Measurements from ENCODE around the gene ALKAL2.
"Not testable (repeated sequence)": the region's sequence is repeated elsewhere in the genome, so short reads cannot be mapped to it uniquely, and the experiment has no call there.

ALKAL2 gene, protein sequence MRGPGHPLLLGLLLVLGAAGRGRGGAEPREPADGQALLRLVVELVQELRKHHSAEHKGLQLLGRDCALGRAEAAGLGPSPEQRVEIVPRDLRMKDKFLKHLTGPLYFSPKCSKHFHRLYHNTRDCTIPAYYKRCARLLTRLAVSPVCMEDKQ

GRCh38 chr2:287911-288757 is at the start of gene ALKAL2:
Gene ALKAL2, minus strand, starts transcription at chr2:288091. Its CDS starts 256 bp downstream, at chr2:287835.
- DNase-seq, result peak in 1 of 2 experiments; percentile 33

DNA sequence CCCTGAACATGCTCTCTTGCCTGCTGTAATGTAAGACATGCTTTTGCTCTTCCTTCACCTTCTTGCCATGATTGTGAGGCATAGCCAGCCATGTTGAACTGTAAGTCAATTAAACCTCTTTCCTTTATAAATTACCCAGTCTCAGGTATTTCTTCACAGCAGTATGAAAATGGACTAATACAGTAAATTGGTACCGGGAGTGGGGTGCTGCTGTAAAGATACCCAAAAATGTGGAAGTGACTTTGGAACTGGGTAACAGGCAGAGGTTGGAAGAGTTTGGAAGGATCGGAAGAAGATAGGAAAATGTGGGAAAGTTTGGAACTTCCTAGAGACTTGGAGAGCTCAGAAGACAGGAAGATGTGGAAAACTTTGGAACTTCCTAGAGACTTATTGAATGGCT is 49.1 kb upstream of the ALKAL2 start:
- DNase-seq, result not testable (repeated sequence)

- no peak for DNase-seq
Measured at GRCh38 chr2:336360-336759, 48.5 kb upstream of the ALKAL2 start.

DNA sequence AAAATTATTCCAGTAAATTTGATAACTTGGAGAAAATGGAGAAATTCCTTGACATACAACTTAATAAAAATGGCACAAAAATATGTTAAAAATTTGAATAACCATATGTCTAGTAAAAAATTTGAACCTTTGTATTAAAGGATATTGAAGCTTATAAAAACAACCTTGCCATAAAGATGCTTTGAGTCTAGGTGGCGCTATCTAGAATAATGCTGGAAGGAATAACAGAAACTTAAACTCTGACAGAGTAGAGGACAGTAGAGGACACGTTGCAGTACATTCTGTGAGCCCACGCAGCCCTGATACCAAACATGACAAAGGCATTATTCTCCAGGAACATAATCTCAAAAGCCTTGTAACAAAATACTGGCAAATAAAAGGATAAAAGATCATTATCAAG is 44.7 kb upstream of the ALKAL2 start:
- no peak for DNase-seq

DNA sequence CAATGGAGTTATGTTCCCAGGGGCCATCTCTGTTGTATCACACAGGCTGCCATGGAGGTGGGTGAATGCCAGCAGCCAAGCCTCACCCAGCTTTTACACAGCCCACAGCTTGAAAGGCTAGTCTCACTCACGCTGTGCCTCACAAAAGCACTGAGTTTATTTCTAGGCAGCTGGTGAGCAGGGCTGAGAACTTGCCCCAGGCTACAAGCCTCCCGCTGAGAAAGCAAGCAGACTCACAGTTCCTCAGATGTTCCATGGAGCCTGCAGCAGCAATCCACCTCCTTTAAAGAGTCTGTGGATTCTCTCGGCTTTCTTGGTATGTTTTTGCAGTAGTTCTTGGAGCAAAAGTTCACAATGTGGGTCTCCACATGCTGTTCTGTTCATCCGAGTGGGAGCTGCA is 40.9 kb upstream of the ALKAL2 start:
- DNase-seq, result no peak

- no peak for DNase-seq
Measured at GRCh38 chr2:323035-323434, 35.1 kb upstream of the ALKAL2 start.

DNA sequence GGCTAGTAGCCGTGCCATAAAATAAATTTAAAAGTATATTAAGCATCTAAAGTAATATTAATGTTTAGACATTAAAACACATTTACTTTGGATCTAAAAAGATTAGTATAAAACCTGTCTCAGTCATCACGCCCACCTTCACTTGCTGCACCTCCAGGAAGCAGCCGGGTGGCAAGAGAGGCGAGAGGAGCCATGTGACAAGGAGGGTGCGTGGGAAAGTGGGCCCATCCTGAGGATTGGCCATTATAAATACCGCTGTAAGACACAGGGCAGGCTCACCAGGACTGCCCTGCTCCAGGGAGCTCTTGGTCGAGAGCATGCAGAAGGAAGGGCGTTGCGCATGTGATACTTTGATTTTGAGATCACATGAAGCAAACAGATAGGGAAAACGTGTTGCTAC is 34.4 kb upstream of the ALKAL2 start:
- no peak for DNase-seq

- DNase-seq, result no peak
Measured at GRCh38 chr2:320561-320960, 32.7 kb upstream of the ALKAL2 start.

DNA sequence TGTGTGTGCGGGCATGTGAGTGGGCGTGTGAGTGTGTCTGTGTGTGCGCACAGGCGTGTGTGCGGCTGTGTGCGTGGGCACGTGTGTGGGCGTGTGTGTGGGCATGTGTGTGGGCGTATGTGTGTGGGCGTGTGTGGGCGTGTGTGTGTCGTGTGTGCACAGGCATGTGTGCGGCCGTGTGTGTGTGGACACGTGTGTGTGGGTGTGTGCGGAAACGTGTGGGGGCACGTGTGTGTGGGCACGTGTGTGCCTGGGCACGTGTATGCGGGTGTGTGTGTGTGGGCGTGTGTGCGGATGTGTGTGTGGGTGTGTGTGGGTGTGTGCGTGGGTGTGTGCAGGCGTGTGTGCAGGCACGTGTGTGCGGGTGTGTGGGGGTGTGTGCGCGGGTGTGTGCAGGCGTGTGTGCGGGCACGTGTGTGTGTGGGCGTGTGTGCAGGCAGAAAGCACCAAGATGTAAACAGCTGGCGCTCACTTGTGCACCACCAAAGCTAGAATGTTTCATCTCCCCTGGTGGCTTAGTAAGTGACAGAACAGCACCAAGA is 31.2 kb upstream of the ALKAL2 start:
- peak in 1 of 2 experiments; percentile 24 for DNase-seq

GRCh38 chr2:317501-318424 is 29.9 kb upstream of the ALKAL2 start:
- DNase-seq, result peak; percentile 57 to 62

DNA sequence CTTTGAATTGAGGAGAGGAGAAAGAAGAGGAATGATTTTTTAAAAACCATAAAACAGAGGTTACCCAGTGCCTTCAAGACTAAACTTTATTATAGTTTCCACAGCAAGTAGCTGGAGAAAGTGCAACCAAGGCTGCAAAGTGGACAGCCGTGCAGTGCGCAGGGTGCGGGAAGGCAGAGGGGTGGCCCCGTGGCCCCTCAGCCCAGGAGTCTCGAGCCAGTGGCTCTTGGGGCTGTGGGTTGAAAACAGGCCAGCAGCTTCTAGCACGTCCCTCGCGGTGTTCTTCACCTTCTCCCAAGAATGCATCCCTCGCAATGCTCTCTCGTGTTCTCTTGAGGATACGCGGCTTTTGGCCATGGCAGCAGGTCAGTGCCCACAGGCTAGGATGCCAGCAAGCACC is 28.5 kb upstream of the ALKAL2 start:
- DNase-seq, result no peak

- DNase-seq, result not testable (repeated sequence)
Measured at GRCh38 chr2:315925-316324, 28.0 kb upstream of the ALKAL2 start.

- DNase-seq, result no peak
Measured at GRCh38 chr2:314561-315336, 26.9 kb upstream of the ALKAL2 start.

- no peak for DNase-seq
Measured at GRCh38 chr2:313991-314390, 26.1 kb upstream of the ALKAL2 start.

GRCh38 chr2:310994-311393 is 23.1 kb upstream of the ALKAL2 start:
- DNase-seq, result no peak

DNA sequence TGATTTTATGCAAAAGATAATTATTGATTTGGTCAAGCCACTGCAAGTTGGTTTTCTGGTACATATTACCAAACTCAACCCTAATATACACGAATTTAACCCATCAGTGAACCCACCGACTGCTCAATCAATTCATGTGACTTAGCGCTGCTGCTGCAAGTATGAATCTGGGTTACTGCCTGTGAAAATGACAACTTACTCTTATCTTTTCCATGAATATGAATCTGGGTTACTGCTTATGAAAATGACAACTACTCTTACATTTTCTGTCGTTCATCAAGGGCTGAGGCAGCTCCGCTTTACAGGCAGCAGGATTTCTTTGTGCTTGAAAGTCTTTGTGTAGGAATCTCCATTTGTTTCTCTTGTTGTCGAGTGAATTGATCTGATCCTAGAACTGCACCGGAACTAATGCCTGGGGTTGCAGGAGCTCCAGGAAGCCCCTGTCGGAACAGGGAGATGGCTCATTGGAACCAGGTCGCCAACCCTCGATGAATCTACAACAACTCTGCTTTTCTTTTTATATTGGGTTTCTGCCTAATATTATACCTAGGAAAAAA is 22.1 kb upstream of the ALKAL2 start:
- DNase-seq, result no peak

DNA sequence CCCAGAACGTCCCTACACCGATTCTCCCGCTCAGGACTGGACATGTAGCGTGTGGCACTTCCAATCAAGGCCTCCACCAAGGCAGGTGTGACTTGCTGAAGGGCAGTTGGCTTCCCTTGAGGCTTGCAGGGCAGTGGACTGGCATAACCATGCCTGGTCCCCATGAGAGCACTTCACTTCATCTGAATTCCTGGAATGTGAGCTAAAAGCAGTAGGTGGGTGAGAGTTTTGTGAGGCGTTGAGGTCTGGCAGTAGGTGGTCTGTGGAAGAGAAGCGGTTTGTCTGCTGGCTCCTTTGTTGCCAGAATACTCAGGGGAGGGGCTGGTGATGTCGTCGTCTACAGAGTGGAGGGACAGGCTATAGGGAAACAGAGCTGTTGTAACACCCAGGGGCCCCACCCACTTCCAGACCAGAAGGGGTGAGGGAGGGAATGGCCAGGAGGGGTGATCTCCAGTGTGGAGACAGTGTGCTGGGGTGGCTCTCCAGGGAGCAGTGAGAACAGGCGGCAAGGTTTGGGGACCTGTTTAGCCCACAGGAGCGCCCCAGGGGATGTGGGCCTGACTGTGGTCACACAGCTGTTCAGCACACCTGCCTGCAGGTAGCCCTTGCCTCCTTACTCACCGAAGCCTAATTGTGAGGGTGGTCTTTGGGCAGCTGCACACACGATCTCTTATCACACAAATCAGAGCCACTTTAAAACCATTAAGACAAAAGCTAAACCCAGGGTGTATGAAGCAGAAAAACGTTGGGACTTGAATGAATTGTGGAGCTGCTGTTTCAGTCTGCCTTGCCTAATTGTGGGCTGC is 21.5 kb upstream of the ALKAL2 start:
- no peak for DNase-seq

- DNase-seq, result no peak
Measured at GRCh38 chr2:305366-305765, 17.5 kb upstream of the ALKAL2 start.

GRCh38 chr2:296354-296753 is 8.5 kb upstream of the ALKAL2 start:
- DNase-seq, result no peak

DNA sequence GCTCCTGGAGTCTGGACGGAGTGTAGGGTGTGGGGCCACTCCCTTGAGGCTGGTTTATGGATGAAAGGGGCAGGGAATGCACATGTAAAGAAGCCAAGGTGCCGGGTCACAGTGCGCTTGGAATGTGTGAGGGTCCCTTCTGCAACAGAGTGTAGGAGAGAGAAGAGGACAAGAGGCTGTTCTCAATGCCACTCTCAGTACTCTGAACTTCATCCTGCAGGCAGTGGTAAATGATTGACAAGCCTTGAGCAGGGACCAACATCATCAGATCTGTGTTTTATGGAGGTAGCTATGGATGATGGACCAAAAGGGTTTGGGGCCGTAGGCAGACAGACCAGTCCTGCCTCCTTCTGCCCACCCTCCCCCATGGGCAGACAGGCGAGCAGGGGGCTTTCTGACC is 7.2 kb upstream of the ALKAL2 start:
- DNase-seq, result no peak

GRCh38 chr2:290090-290722 is 2.3 kb upstream of the ALKAL2 start:
- DNase-seq, result peak; percentile 58 to 64

Measured in activated T-cell treated with anti-CD3 and anti-CD28 coated beads, Interleukin-2, amount 50 U/mL, for 48 hours (primary cell).